ENCODE data around the gene SEMA3F.

DNA sequence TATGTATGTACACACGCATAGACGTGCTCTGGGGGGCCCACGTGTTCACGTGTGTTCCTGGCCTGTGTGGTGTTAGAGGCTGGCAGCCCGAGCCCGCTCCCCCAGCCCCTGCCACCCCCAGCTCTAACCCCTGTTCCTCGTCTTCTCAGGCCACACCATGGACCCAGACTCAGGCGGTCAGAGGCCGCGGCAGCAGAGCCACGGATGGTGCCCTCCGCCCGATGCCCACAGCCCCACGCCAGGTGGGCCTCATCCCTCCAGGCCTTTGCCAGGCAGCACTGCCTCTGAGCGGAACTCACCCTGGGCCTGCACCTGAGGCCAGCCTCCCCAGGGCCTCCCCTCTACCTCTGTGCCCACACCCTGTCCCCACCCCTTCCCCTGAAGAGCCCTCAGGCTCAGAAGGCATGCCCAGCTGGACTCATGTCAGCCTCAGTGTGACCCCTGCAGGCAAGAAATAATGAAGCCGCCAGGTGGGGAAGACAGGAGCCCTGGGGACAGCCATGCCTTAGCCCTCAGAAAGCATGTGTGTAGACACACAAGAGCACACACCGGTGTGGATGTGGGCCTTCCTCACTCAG is 19.9 kb downstream of the SEMA3F start:
- TF ChIP-seq, protein P1, sequence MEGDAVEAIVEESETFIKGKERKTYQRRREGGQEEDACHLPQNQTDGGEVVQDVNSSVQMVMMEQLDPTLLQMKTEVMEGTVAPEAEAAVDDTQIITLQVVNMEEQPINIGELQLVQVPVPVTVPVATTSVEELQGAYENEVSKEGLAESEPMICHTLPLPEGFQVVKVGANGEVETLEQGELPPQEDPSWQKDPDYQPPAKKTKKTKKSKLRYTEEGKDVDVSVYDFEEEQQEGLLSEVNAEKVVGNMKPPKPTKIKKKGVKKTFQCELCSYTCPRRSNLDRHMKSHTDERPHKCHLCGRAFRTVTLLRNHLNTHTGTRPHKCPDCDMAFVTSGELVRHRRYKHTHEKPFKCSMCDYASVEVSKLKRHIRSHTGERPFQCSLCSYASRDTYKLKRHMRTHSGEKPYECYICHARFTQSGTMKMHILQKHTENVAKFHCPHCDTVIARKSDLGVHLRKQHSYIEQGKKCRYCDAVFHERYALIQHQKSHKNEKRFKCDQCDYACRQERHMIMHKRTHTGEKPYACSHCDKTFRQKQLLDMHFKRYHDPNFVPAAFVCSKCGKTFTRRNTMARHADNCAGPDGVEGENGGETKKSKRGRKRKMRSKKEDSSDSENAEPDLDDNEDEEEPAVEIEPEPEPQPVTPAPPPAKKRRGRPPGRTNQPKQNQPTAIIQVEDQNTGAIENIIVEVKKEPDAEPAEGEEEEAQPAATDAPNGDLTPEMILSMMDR (conservative IDR thresholded peaks at IDR 0.05; ENCODE audit: low read depth, low read length), result no peak
- TF ChIP-seq MAFK (IDR thresholded peaks at IDR 0.05; ENCODE audit: low read depth, low read length), result no peak
- TF ChIP-seq RCOR1 (IDR thresholded peaks at IDR 0.05; ENCODE audit: insufficient replicate concordance, low read length), result no peak
- no peak for TF ChIP-seq SMC3 (IDR thresholded peaks at IDR 0.05; ENCODE audit: low read depth, low read length)
- no peak for TF ChIP-seq NFE2L2 (IDR thresholded peaks at IDR 0.05; ENCODE audit: low read depth, low read length)
- TF ChIP-seq, protein P2, sequence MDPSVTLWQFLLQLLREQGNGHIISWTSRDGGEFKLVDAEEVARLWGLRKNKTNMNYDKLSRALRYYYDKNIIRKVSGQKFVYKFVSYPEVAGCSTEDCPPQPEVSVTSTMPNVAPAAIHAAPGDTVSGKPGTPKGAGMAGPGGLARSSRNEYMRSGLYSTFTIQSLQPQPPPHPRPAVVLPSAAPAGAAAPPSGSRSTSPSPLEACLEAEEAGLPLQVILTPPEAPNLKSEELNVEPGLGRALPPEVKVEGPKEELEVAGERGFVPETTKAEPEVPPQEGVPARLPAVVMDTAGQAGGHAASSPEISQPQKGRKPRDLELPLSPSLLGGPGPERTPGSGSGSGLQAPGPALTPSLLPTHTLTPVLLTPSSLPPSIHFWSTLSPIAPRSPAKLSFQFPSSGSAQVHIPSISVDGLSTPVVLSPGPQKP (IDR thresholded peaks at IDR 0.05; ENCODE audit: borderline replicate concordance, low read depth, low read length), result no peak
- no peak for TF ChIP-seq FOS (IDR thresholded peaks at IDR 0.05; ENCODE audit: low read depth, low read length)
- no peak for TF ChIP-seq POLR2A (IDR thresholded peaks at IDR 0.05; ENCODE audit: low read depth, low read length)
- TF ChIP-seq RFX5 (IDR thresholded peaks at IDR 0.05; ENCODE audit: low read depth, low read length), result no peak
